GM11168 (cell line): Measurements from ENCODE around the gene NUP214.

Experiments
- in situ Hi-C: fragments of 300-500 bp; cut with MboI; formaldehyde crosslinking; loops from one replicate; pipeline ENCODE4 v1.12.0; 2022; ENCODE audit warnings: low sequenced_read_pairs; ENCODE audit not compliant: unreplicated experiment

Gene NUP214

GRCh38 chr9:131273856-131274673 lies 148.7 kb downstream of the NUP214 start:
- in situ Hi-C loops: no loop called here

GRCh38 chr9:131274674-131275331 lies 149.4 kb downstream of the NUP214 start:
- in situ Hi-C loops: no loop called here

- in situ Hi-C loops: no loop called here
Observed at GRCh38 chr9:131275332-131276093, 150.1 kb downstream of the NUP214 start.

GRCh38 chr9:131276094-131276888 lies 150.9 kb downstream of the NUP214 start, which contains the start of gene FAM78A:
Gene FAM78A, minus strand, starts transcription at chr9:131276510. Its CDS starts 331 bp downstream, at chr9:131276179.
- in situ Hi-C loops: no loop called here

GRCh38 chr9:131276891-131277286 lies 151.5 kb downstream of the NUP214 start:
- in situ Hi-C loops: no loop called here

GRCh38 chr9:131277287-131277909 lies 152.0 kb downstream of the NUP214 start:
- in situ Hi-C loops: no loop called here

GRCh38 chr9:131277910-131278701 lies 152.7 kb downstream of the NUP214 start:
- in situ Hi-C loops: no loop called here

- in situ Hi-C loops: no loop called here
Observed at GRCh38 chr9:131278702-131279111, 153.3 kb downstream of the NUP214 start.

- in situ Hi-C loops: no loop called here
Observed at GRCh38 chr9:131279196-131279862, 153.9 kb downstream of the NUP214 start.

GRCh38 chr9:131279863-131280570 lies 154.6 kb downstream of the NUP214 start:
- in situ Hi-C loops: no loop called here

GRCh38 chr9:131280660-131281059 lies 155.3 kb downstream of the NUP214 start:
- in situ Hi-C loops: no loop called here

- in situ Hi-C loops: no loop called here
Observed at GRCh38 chr9:131281119-131281965, 156.0 kb downstream of the NUP214 start.

- in situ Hi-C loops: no loop called here
Observed at GRCh38 chr9:131282175-131282574, 156.8 kb downstream of the NUP214 start.

- in situ Hi-C loops: no loop called here
Observed at GRCh38 chr9:131282688-131283422, 157.5 kb downstream of the NUP214 start.
